Endodermal cell (in vitro differentiated cells): ENCODE measurements around the gene SLC66A3. TPM values are rescaled to one million over a fixed set of nuclear protein-coding genes. Genes with fewer than 3 reads are reported as not detected.
"Not testable (repeated sequence)": the region's sequence is repeated elsewhere in the genome, so short reads cannot be mapped to it uniquely, and the experiment has no call there.

Source experiments
- DNase-seq: peaks from one replicate; pipeline ENCODE4 v3.0.0-alpha.2; 2017
- H3K27ac ChIP-seq: 2 replicates; pipeline ENCODE4 v1.5.1; 2013; ENCODE audit warnings: mild to moderate bottlenecking, low read depth, low read length, moderate library complexity
- H3K27me3 ChIP-seq: 2 replicates; pipeline ENCODE4 v1.6.1; 2013; ENCODE audit warnings: mild to moderate bottlenecking, low read length, moderate library complexity; ENCODE audit not compliant: insufficient read depth, control insufficient read depth, poor library complexity, severe bottlenecking
- H3K36me3 ChIP-seq: 2 replicates; pipeline ENCODE4 v1.7.0; 2013; ENCODE audit warnings: mild to moderate bottlenecking, low read length, moderate library complexity; ENCODE audit not compliant: control insufficient read depth, insufficient read depth
- H3K4me1 ChIP-seq: one replicate; pipeline ENCODE4 v1.7.0; 2013; ENCODE audit warnings: low read length; ENCODE audit not compliant: control insufficient read depth, insufficient read depth
- H3K4me3 ChIP-seq: 2 replicates; pipeline ENCODE4 v1.5.1; 2013; ENCODE audit warnings: mild to moderate bottlenecking, low read length, moderate library complexity
- H3K9ac ChIP-seq: 2 replicates; pipeline ENCODE4 v1.6.1; 2013; ENCODE audit warnings: mild to moderate bottlenecking, low read length, moderate library complexity; ENCODE audit not compliant: poor library complexity, severe bottlenecking; ENCODE audit errors: extremely low read depth
- H3K9me3 ChIP-seq: 2 replicates; pipeline ENCODE4 v1.6.1; 2013; ENCODE audit warnings: mild to moderate bottlenecking, low read length, moderate library complexity; ENCODE audit not compliant: control insufficient read depth
- H3K27ac Mint-ChIP-seq: 2 replicates; pipeline ENCODE4 v1.8.0; 2020; ENCODE audit warnings: mixed read lengths
- H3K27me3 Mint-ChIP-seq: 2 replicates; pipeline ENCODE4 v1.8.0; 2021; ENCODE audit warnings: mild to moderate bottlenecking, mixed read lengths; ENCODE audit not compliant: insufficient read depth
- H3K36me3 Mint-ChIP-seq: 2 replicates; pipeline ENCODE4 v1.8.0; 2020; ENCODE audit warnings: low read depth, mixed read lengths
- H3K4me1 Mint-ChIP-seq: 2 replicates; pipeline ENCODE4 v1.8.0; 2020; ENCODE audit warnings: mixed read lengths
- H3K4me3 Mint-ChIP-seq: 2 replicates; pipeline ENCODE4 v1.8.0; 2020; ENCODE audit warnings: mild to moderate bottlenecking, moderate library complexity, mixed read lengths
- H3K9me3 Mint-ChIP-seq: 2 replicates; pipeline ENCODE4 v1.8.0; 2020; ENCODE audit warnings: mild to moderate bottlenecking, mixed read lengths
- CTCF ChIP-seq: fragments of 200-600 bp; sonication (generic); conservative IDR thresholded peaks from 2 replicates; pipeline ENCODE4 v1.5.0; 2021; ENCODE audit warnings: antibody characterized with exemption, mild to moderate bottlenecking
- WGBS, 2 experiments: methylation state at CpG; one replicate each; pipeline versions ENCODE4 v1.1.5 to v1.1.7; 2013; ENCODE audit warnings: missing lambda C conversion rate in 2 of 2, mixed read lengths in 1 of 2; ENCODE audit not compliant: insufficient coverage in 1 of 2, insufficient read length in 1 of 2; 5-methylcytosine and 5-hydroxymethylcytosine counted together
- total RNA-seq, 2 donors: library from RNA; stranded (reverse); fragmentation: NEBNext Ultra II Directional in 1 of 2; extraction: Animal tissue kit (Norgen Biotek cat#: 25700) in 1 of 2; gene quantifications; 2 replicates in 1 of 2; 3 replicates in 1 of 2; pipeline ENCODE4 v1.2.1, GENCODE V29; 2021

Gene SLC66A3
- total RNA-seq, 2 donors from 2014 or later, result 14.4 to 17.5 TPM

- H3K9me3 Mint-ChIP-seq, result no peaks in the 10 kb centered on the region
- no peak for TF ChIP-seq CTCF
- peak overlapping the region; percentile 50 for H3K27ac Mint-ChIP-seq
- peaks cover 3% of the 10 kb centered on the region for H3K36me3 Mint-ChIP-seq
- no peaks in the 10 kb centered on the region for H3K27me3 ChIP-seq
- H3K4me1 ChIP-seq, result no peaks in the 10 kb centered on the region
- no peak overlapping the region for H3K4me3 ChIP-seq
- no peaks in the 10 kb centered on the region for H3K9me3 ChIP-seq
- no peak overlapping the region for H3K4me3 Mint-ChIP-seq
- H3K9ac ChIP-seq, result no peak overlapping the region
- peaks cover 10% of the 10 kb centered on the region for H3K4me1 Mint-ChIP-seq
- H3K36me3 ChIP-seq, result no peaks in the 10 kb centered on the region
- WGBS, 2 experiments, result 95 to 100% methylated on average over 3 to 16 of the region's 16 CpGs
- H3K27me3 Mint-ChIP-seq, result no peaks in the 10 kb centered on the region
- peak; percentile 25 for DNase-seq
- no peak overlapping the region for H3K27ac ChIP-seq
Observed at GRCh38 chr2:11163439-11164317, 8.4 kb downstream of the SLC66A3 start.

- H3K9ac ChIP-seq, H3K27me3 ChIP-seq, H3K4me3 ChIP-seq, H3K27ac ChIP-seq, H3K36me3 ChIP-seq, H3K4me1 ChIP-seq, H3K27ac Mint-ChIP-seq, H3K4me1 Mint-ChIP-seq, H3K36me3 Mint-ChIP-seq, H3K27me3 Mint-ChIP-seq, H3K9me3 ChIP-seq, H3K9me3 Mint-ChIP-seq, H3K4me3 Mint-ChIP-seq, DNase-seq: not testable (repeated sequence)
- 95 to 96% methylated on average over 13 to 28 of the region's 28 CpGs for WGBS, 2 experiments
Observed at GRCh38 chr2:11165046-11165445, 9.8 kb downstream of the SLC66A3 start.

- no peaks in the 10 kb centered on the region for H3K9me3 Mint-ChIP-seq
- H3K36me3 Mint-ChIP-seq, result peaks cover 5% of the 10 kb centered on the region
- no peak for TF ChIP-seq CTCF
- H3K4me3 Mint-ChIP-seq, result no peak overlapping the region
- peak; percentile 6 for DNase-seq
- peaks cover 10% of the 10 kb centered on the region for H3K4me1 Mint-ChIP-seq
- Histone ChIP-seq H3K9me3 (no peaks in the 10 kb centered on the region), H3K27ac (no peak overlapping the region), H3K27me3 (no peaks in the 10 kb centered on the region), H3K36me3 (no peaks in the 10 kb centered on the region), H3K9ac (no peak overlapping the region), H3K4me3 (no peak overlapping the region), H3K4me1 (no peaks in the 10 kb centered on the region)
- no peaks in the 10 kb centered on the region for H3K27me3 Mint-ChIP-seq
- 92 to 95% methylated on average over 10 of the region's 10 CpGs for WGBS, 2 experiments
- no peak overlapping the region for H3K27ac Mint-ChIP-seq
Observed at GRCh38 chr2:11166476-11166875, 11.2 kb downstream of the SLC66A3 start.
